GM21381 (cell line): ENCODE results near the gene SLC13A4.
"Not testable (repeated sequence)": the region's sequence is repeated elsewhere in the genome, so short reads cannot be mapped to it uniquely, and the experiment has no call there.

Experiments used
- ATAC-seq: cut with Tn5 transposase; IDR thresholded peaks from one replicate; pipeline ENCODE4 v1.9.1; 2021; ENCODE audit warnings: mild to moderate bottlenecking, moderate library complexity; ENCODE audit not compliant: unreplicated experiment

Gene SLC13A4

GRCh38 chr7:135753616-135754413, 25.8 kb upstream of the SLC13A4 start:
- no peak for ATAC-seq

- no peak for ATAC-seq
These were observed 20.8 kb upstream of the SLC13A4 start, which contains the start of gene FAM180A for GRCh38 chr7:135748770-135749169. Gene FAM180A (minus strand): TSS chr7:135748813. CDS start chr7:135748580, 233 bp downstream.

GRCh38 chr7:135747366-135747765, 19.4 kb upstream of the SLC13A4 start:
- ATAC-seq: no peak

- ATAC-seq: no peak
These were observed 17.8 kb upstream of the SLC13A4 start for GRCh38 chr7:135745703-135746312.

- ATAC-seq: no peak
These were observed 17.1 kb upstream of the SLC13A4 start for GRCh38 chr7:135744938-135745702.

GRCh38 chr7:135743907-135744731, 16.1 kb upstream of the SLC13A4 start:
- ATAC-seq: no peak

- ATAC-seq: no peak
These were observed 14.4 kb upstream of the SLC13A4 start for GRCh38 chr7:135742371-135742770.

- no peak for ATAC-seq
These were observed 13.9 kb upstream of the SLC13A4 start for GRCh38 chr7:135741905-135742304.

- no peak for ATAC-seq
These were observed 12.9 kb upstream of the SLC13A4 start for GRCh38 chr7:135740889-135741288.

GRCh38 chr7:135737306-135737647, 9.3 kb upstream of the SLC13A4 start:
- not testable (repeated sequence) for ATAC-seq

- no peak for ATAC-seq
These were observed 8.8 kb upstream of the SLC13A4 start for GRCh38 chr7:135736586-135737305.

GRCh38 chr7:135734343-135734689, 6.3 kb upstream of the SLC13A4 start:
- ATAC-seq: no peak

- ATAC-seq: no peak
These were observed 5.8 kb upstream of the SLC13A4 start for GRCh38 chr7:135733603-135734342.

- no peak for ATAC-seq
These were observed 3.1 kb upstream of the SLC13A4 start for GRCh38 chr7:135731131-135731530.

GRCh38 chr7:135729230-135729629, 1.2 kb upstream of the SLC13A4 start:
- ATAC-seq: no peak

GRCh38 chr7:135726911-135727673, 894 bp downstream of the SLC13A4 start:
- no peak for ATAC-seq

GRCh38 chr7:135726276-135726788, 1.7 kb downstream of the SLC13A4 start:
- no peak for ATAC-seq

GRCh38 chr7:135723411-135723810, 4.6 kb downstream of the SLC13A4 start:
- no peak for ATAC-seq
